Gastroesophageal sphincter (tissue), 3 donors: ENCODE data around the gene MAP3K1.

Source experiments
- EP300 ChIP-seq: sonication (generic); formaldehyde crosslinking; IDR thresholded peaks from one replicate; pipeline ENCODE4 v1.6.1; 2017; ENCODE audit warnings: antibody characterized with exemption, mild to moderate bottlenecking
- POLR2A ChIP-seq, 2 donors: fragments of 450-650 bp; IDR thresholded peaks; one replicate each; pipeline ENCODE4 v1.6.1; 2017; ENCODE audit warnings: antibody characterized with exemption in 2 of 2, mild to moderate bottlenecking in 2 of 2, moderate library complexity in 1 of 2
- TF ChIP-seq, protein P1 (sequence below), 4 experiments: fragments of 200-600 bp in 2 of 4; fragments of 450-650 bp in 2 of 4; sonication (generic) in 1 of 4; IDR thresholded peaks; one replicate each; pipeline ENCODE4 v1.5.1; 2017 to 2019; ENCODE audit warnings: antibody characterized with exemption in 4 of 4, mild to moderate bottlenecking in 2 of 4, moderate library complexity in 2 of 4

DNA sequence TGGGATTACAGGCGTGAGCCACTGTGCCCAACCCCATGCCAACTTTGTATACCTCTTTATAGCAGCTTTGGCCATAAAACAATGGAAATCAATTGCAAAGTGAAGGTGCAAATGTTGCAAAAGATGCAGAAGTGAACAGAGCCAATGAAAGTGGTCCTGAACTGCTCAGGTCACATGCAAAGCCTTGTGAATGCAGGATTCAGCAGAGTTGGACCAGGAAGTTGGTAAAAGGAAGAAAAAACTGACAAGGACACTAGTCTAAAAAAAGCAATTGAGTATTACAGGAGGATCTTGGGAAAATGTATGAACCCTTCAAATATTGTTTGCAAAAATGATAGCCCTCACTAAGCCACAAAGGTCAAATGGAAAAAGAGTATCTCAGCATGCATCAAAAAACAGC, 4.5 kb upstream of the MAP3K1 start:
- no peak for TF ChIP-seq POLR2A (IDR thresholded peaks at IDR 0.05)
- TF ChIP-seq, protein P1, sequence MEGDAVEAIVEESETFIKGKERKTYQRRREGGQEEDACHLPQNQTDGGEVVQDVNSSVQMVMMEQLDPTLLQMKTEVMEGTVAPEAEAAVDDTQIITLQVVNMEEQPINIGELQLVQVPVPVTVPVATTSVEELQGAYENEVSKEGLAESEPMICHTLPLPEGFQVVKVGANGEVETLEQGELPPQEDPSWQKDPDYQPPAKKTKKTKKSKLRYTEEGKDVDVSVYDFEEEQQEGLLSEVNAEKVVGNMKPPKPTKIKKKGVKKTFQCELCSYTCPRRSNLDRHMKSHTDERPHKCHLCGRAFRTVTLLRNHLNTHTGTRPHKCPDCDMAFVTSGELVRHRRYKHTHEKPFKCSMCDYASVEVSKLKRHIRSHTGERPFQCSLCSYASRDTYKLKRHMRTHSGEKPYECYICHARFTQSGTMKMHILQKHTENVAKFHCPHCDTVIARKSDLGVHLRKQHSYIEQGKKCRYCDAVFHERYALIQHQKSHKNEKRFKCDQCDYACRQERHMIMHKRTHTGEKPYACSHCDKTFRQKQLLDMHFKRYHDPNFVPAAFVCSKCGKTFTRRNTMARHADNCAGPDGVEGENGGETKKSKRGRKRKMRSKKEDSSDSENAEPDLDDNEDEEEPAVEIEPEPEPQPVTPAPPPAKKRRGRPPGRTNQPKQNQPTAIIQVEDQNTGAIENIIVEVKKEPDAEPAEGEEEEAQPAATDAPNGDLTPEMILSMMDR (IDR thresholded peaks at IDR 0.05) = no peak
- no peak for TF ChIP-seq EP300
